Activated CD4-positive, alpha-beta T cell treated with anti-CD3 and anti-CD28 coated beads, Interleukin-2, Interleukin-6, amounts not matched to agents 100 ng/mL and 50 ng/mL, durations not matched to agents 16 hours and 8 hours (primary cell): ENCODE results near the gene SLC46A1.

Source experiments
- DNase-seq: peaks from one replicate; pipeline ENCODE4 v3.0.0-alpha.2; 2020

SLC46A1 gene

GRCh38 chr17:28379814-28380801 is 25.9 kb downstream of the SLC46A1 start:
- no peak for DNase-seq

GRCh38 chr17:28372945-28373274 is 33.1 kb downstream of the SLC46A1 start:
- DNase-seq: no peak

GRCh38 chr17:28372203-28372944 is 33.6 kb downstream of the SLC46A1 start:
- peak; percentile 46 for DNase-seq

GRCh38 chr17:28371245-28372202 is 34.5 kb downstream of the SLC46A1 start, which contains the start of gene SARM1:
SARM1 (plus strand) TSS chr17:28371694; CDS start chr17:28372033, 339 bp downstream.
- peak; percentile 95 for DNase-seq

GRCh38 chr17:28370744-28371103 is 35.3 kb downstream of the SLC46A1 start:
- DNase-seq: no peak

GRCh38 chr17:28370035-28370743 is 35.8 kb downstream of the SLC46A1 start, which contains the start of gene VTN:
VTN (minus strand) TSS chr17:28370307; CDS start chr17:28370203, 104 bp downstream.
- DNase-seq: no peak

GRCh38 chr17:28369684-28370034 is 36.4 kb downstream of the SLC46A1 start:
- DNase-seq: no peak

GRCh38 chr17:28368915-28369683 is 36.9 kb downstream of the SLC46A1 start:
- no peak for DNase-seq

- no peak for DNase-seq
These were observed 37.6 kb downstream of the SLC46A1 start for GRCh38 chr17:28368306-28368831.

GRCh38 chr17:28367641-28368305 is 38.2 kb downstream of the SLC46A1 start:
- no peak for DNase-seq

GRCh38 chr17:28366605-28367004 is 39.4 kb downstream of the SLC46A1 start:
- no peak for DNase-seq

- no peak for DNase-seq
These were observed 40.5 kb downstream of the SLC46A1 start for GRCh38 chr17:28365487-28365886.

GRCh38 chr17:28364665-28365363 is 41.2 kb downstream of the SLC46A1 start, which contains the start of gene SEBOX:
SEBOX (minus strand) TSS chr17:28365199; CDS start chr17:28365151, 48 bp downstream.
- DNase-seq: no peak

- DNase-seq: no peak
These were observed 42.0 kb downstream of the SLC46A1 start for GRCh38 chr17:28363776-28364650.

- no peak for DNase-seq
These were observed 42.8 kb downstream of the SLC46A1 start for GRCh38 chr17:28363186-28363585.

- no peak for DNase-seq
These were observed 48.2 kb downstream of the SLC46A1 start for GRCh38 chr17:28357901-28358197.

GRCh38 chr17:28357061-28357900 is 48.7 kb downstream of the SLC46A1 start, which contains the start of gene POLDIP2:
POLDIP2 (minus strand) TSS chr17:28357527; CDS start chr17:28357448, 79 bp downstream.
- peak; percentile 98 for DNase-seq

- DNase-seq: no peak
These were observed 55.7 kb downstream of the SLC46A1 start for GRCh38 chr17:28350271-28350670.
